Renal cortex interstitium (tissue), 11 donors: ENCODE results near the gene CRYBG2. TPM values are rescaled to one million over a fixed set of nuclear protein-coding genes. Genes with fewer than 3 reads are reported as not detected.
"Not testable (repeated sequence)": the region's sequence is repeated elsewhere in the genome, so short reads cannot be mapped to it uniquely, and the experiment has no call there.

Source experiments
- DNase-seq, 11 donors: peaks; one replicate each; pipeline ENCODE4 v3.0.0-alpha.2; 2013; ENCODE audit warnings: low read depth in 9 of 11, low spot score in 4 of 11; ENCODE audit errors: extremely low read depth in 1 of 11
- polyA plus RNA-seq, 3 donors: library from polyadenylated mRNA; unstranded; fragments of 120-200 nt; gene quantifications; one replicate each; pipeline ENCODE4 v1.2.1, GENCODE V29; 2013; ENCODE audit not compliant: insufficient read length in 3 of 3

CRYBG2 gene
- polyA plus RNA-seq, 3 donors: 0.87 to 1.4 (median 1.1) TPM

DNA sequence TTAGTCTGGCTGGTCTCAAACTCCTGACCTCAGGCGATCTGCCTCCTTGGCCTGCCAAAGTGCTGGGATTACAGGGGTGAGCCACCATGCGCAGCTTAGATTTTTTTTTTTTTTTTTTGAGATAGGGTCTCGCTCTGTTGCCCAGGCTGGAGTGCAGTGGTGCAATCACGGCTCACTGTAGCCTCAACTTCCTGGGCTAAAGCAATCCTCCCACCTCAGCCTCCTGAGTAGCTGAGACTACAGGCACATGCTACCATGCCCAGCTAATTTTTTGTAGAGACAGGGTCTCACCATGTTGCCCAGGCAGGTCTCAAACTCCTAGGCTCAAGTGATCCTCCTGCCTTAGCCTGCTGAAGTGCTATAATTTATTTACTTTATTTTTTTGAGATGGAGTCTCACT, 24.6 kb downstream of the CRYBG2 start:
- DNase-seq: not testable (repeated sequence)

- DNase-seq: no peak
Measured at GRCh38 chr1:26328597-26328996, 25.3 kb downstream of the CRYBG2 start.

- no peak for DNase-seq
Measured at GRCh38 chr1:26327956-26328362, 26.0 kb downstream of the CRYBG2 start.

DNA sequence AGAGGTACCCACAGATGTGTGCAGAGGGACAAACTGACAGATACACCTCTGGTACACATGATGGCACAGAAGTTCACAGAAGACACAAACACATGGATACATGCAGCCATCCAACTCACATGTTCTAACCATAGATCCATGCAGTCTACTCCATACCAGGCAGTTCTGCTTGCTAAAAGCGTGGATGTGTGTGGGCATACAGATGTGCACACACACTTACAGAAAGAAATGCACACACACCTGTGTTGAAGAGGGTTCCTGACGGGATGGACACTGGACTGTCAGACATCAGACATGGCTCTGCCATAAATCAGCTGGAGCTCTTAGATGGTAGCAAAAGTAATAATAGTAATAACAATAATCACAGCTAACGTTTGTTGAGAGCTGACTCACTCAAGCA, 29.4 kb downstream of the CRYBG2 start:
- DNase-seq: no peak

GRCh38 chr1:26323382-26323781, 30.5 kb downstream of the CRYBG2 start:
- DNase-seq: no peak

GRCh38 chr1:26322042-26322331, 31.9 kb downstream of the CRYBG2 start:
- no peak for DNase-seq

- DNase-seq: peak in 10 of 11 donors; percentile 52 to 83 (median 68)
Measured at GRCh38 chr1:26321315-26322041, 32.5 kb downstream of the CRYBG2 start.

DNA sequence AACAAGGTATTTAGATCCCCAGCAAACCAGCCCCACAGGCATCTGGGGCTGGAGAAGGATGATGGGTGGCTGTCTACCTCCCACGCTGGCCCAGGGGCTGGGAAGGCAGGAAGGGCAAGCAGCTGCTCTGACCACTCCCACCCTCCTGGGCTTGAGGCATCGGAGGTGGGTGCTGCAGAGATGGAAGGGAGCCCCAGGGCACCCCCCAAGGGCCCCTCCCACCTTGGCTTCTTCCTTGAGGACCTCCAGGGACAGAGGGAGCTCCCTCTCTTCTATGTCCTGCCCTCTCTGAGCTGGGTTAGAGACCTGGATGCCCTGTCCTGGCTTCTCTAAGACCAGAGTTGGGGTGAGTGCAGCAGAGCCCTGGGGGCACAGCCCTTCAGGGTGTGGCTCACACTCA, 33.0 kb downstream of the CRYBG2 start:
- no peak for DNase-seq

GRCh38 chr1:26318338-26319064, 35.4 kb downstream of the CRYBG2 start:
- no peak for DNase-seq

DNA sequence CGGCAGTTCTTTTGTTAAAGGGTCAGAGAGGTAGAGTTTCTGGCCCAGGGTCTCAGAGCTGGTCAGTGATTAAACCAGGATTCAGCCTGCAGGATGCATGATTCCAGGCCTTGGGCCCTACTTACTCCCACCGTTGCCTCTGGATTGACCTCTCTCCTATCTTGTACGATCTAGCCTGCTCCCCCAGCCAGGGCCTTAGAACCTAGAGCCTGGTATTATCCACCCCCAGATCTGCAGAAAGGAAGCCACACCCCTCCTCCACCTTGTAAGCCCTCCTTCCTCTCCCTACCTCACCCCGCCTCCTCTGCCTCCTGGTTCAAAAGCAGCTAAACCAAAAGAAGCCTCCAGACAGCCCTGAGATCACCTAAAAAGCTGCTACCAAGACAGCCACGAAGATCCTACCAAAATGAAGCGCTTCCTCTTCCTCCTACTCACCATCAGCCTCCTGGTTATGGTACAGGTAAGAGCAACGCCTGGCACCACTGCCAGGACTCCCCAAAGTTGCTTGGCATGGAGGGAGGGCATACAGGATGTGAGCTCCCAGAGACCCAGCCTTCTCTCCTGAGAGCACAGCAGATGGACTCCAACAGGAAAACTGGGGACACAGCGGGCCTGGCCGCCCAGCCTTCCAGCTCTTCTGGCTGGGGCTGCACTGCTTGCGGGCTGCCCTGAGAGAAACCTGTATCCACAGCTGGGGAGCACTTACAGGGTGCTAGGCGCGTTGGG, 36.2 kb downstream of the CRYBG2 start, which contains the start of gene CD52:
Gene CD52 (plus strand): TSS at position 347 of the 726 bp plus-strand sequence. CDS start 60 bp downstream, at position 407.
- DNase-seq: no peak

DNA sequence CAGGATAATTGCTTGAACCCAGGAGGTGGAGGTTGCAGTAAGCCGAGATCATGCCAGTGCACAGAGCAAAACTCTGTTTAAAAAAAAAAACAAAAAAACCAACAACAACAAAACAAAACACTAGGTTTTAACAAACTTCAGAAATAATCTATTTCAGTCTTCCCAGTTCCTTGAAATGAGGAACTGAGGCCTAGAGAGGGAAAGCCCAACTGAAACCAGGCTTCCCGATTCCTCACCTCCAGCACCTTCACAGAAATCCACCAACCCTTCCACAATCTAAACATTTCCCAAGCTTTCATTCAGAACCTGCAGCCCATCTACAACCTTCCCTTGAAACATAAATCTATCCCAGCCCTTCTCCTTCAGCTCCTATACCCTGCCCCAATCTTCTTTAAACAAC, 36.8 kb downstream of the CRYBG2 start:
- no peak for DNase-seq

DNA sequence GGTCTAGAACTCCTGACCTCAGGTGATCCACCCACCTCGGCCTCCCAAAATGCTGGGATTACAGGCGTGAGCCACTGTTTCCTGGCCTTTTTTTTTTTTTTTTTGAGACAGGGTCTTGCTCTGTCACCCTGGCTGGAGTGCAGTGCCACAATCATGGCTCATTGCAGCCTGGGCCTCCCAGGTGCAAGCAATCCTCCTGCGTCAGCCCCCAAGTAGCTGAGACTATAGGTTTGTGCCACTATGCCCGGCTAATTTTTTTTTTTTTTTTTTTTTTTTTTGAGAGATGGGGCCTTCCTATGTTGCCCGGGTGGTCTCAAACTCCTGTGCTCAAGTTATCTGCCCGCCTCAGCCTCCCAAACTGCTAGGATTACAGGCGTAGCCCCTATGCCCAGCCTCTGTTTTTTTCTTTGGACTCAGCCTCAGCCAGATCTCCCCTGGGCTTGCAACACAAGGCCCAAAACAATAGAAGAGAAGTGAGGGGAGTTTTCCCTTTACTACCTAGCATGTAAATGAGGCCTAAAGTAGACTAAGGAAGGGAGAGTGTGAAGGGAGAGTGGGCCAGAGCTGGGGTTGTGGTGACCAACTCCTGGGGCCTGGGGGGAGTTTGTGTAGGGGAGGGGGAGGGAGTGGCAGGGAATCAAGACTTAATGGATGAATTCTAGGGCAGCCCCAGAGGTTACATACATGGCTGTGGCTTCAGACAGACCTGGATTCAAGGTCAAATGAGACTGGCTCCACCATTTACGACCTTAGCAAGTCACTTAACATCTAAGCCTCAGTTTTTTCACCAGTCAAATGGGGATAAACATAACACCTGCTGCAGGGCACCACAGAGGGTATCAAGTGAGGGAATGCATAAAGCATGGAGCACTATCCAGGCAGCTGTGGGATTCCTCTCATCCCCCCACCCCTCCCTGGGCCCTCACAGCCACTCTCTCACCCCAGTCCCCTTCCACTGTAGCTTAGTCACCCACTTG, 37.8 kb downstream of the CRYBG2 start:
- no peak for DNase-seq

DNA sequence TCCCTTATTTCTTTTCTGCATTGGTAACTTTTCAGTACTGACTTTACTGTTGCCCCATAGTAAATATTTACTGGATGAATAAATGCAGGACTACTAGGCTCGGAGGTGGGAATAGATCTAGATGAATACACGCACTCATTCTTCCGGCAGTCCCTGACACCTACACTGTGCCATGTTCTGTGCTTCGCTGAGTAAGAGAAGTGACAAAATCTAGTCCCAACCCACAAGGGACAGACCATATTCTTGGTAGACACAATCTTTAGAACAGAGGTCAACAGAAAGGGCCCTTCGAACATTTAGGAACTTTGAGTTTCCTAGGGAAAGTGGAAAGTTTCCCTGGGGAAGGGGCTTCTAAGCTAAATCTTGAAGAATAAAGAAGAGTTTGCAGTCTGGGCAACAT, 39.4 kb downstream of the CRYBG2 start:
- DNase-seq: no peak

- not testable (repeated sequence) for DNase-seq
Measured at GRCh38 chr1:26307966-26308899, 45.7 kb downstream of the CRYBG2 start.

DNA sequence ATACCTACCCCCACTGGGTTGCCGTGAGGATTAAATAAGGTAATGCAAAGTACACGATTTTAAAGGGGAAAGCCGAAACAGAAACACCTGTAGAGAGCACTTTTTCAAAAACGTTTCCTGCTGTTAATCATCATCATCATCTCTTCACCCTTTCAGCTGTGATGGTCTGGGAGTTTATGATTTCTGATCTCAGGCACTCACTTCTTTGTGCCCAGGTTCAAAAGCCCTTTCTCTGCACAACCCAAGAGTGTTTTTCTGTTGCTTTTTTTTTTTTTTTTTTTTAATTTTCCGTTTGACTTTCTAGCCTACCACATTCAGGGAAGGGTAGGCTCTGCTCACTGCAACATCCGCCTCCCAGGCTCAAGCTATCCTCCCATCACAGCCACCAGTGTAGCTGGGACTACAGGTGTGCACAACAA, 46.6 kb downstream of the CRYBG2 start:
- DNase-seq: no peak

- DNase-seq: peak; percentile 71 to 93 (median 87)
Measured at GRCh38 chr1:26306290-26307229, 47.4 kb downstream of the CRYBG2 start, which contains the start of gene UBXN11. Gene UBXN11, minus strand, starts transcription at chr1:26306636. Its CDS starts 3,753 bp downstream, at chr1:26302883.
